Measurements from ENCODE around the gene KIAA1755.

KIAA1755 gene

DNA sequence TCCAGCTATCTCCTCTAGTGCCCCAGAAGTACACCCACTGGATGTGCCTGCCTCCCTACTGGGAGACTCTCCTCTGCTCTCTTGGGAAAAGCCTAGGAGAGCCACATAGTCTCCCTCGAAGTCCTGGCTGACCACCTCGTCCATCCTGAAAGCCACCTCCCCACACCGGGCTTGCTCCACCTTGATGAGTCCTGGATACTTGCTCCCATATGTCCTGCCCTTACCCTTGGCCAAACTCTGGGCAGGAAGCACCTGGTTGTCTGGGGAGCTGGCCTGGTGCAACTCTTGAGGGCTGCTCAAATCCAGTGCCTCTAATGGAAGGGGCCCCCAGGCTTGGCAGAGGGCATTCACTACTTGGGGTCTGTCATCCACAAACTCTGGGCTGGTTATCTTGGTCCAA is 19.3 kb downstream of the KIAA1755 start:
- no peak for DNase-seq (ENCODE audit: low read depth, low spot score)

DNA sequence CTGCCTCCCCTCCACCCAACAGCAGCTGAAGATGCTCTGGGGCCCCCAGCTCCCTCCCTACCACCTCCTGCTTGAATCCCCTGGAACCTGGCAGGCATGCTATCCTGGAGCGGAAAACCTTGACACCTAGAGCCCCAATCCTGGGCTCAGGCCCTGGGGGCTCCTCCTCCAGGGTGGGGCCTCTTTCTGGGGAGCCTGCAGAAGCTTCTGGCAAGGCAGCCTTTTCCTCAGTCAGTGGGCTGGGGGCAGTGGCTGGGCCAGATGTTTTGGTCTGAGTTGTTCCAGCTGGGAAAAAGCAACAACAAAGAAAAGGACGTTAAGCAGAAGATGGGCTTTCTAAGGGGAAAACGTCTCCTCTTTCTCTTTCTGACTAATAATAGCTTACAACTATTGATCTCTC is 21.1 kb downstream of the KIAA1755 start:
- no peak for DNase-seq (ENCODE audit: low read depth, low spot score)

DNA sequence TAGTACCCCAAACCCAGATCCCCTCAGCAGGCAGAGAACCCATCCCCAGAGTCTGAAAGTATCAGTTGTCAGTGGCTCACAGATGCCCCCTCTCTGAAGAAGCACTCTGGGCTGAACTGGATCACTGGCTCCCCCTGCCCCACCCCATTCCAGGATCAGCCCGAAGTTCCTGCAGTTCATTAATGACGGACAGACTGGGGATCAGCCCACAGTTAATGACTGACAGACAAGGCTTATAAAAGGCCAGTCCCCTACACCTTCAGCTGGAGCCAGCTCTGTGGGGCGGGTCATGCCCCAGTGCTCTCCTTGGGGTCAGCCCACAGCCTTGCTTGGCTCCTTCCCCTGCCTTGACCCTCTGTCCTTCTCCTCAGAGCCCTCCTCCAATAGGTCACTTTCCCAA is 21.7 kb downstream of the KIAA1755 start:
- no peak for DNase-seq (ENCODE audit: low read depth, low spot score)

DNA sequence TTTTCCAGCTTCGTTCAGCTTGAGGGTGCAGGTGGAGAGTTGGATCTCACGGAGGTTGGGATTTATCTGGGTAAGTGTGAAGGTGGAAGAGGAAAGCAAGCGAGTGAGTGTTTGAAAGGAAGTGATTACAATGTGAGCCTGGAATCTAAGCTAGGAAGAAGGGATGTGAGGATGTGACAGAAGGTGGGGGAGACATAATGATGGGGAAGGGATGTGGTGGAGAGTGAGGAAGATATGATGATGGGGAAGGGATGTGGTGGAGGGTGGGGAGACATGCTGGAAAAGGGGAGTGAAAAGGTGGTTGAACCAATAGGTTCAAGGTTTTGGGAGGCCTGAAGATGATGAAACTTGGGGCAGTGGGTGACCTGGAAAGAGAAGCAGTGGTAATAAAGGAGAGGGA is 23.2 kb downstream of the KIAA1755 start:
- DNase-seq (ENCODE audit: low read depth, low spot score): no peak

DNA sequence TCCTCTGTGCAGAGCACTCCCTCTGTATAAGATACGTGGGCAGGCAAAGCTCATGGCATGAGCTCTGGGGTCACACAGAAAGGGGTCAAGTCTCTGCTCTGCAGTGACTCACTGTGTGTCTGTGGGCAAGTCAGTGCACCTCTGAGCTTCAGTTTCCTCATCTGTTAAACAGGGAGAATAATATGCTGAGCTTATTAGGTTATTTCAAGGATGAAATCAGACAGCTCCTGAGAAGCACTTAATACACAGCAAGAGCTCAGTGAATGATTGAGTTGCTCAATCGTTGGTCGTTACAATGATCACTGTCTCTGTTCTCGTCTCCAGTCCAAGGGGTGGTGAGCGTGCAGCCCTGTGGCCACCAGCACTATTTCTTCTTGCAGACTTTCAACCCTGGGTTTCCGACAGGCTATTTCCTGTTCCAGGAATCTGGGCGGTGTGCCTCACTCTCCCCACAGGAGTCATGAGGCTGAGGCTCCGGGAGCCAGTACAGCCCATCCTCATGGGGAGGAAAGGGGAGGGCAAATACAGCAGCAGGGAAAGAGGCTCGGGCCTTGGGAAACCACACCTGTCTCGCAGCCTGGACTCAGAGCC is 28.9 kb downstream of the KIAA1755 start:
- no peak for DNase-seq (ENCODE audit: low read depth, low spot score)

DNA sequence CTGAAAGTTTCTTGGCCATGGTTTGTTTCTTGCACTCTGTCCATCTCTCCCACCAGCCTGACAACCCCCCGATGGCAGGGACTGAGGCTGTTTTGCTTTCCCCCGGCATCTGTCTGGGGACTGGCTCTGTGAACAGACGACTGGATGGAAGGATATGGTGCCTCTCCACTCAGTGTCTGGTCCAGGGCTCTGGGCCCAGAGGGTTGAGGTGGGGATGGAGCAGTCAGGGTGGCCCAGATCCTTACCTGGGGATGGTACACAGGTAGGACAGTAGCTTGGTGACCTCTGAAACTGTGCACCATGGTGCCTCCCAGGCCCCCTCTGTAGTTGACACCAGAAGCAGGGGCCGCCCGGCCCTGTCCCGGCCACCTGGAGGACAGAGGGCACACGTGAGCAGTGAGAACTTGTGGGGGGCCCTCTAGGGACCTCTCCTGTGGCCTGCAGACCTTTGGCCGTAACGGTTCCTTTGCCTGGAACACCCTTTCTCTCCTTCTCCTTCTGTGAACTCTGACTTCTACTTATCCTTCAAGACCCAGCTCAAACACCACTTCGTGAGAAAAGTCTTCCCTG is 29.5 kb downstream of the KIAA1755 start:
- no peak for DNase-seq (ENCODE audit: low read depth, low spot score)

DNA sequence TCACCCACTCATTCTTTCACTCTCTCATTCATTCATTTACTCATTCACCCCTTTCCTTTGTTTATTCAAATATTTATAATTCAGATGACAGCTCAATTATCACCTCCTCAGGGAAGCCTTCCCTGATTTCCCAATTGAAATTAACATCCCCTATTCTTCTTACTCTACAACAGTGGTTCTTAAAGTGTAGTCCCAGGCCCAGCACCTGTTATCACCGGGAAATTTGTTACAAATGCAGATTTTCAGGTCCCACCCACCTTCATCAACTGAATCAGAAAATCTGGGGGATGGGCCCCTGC is 30.3 kb downstream of the KIAA1755 start:
- no peak for DNase-seq (ENCODE audit: low read depth, low spot score)

DNA sequence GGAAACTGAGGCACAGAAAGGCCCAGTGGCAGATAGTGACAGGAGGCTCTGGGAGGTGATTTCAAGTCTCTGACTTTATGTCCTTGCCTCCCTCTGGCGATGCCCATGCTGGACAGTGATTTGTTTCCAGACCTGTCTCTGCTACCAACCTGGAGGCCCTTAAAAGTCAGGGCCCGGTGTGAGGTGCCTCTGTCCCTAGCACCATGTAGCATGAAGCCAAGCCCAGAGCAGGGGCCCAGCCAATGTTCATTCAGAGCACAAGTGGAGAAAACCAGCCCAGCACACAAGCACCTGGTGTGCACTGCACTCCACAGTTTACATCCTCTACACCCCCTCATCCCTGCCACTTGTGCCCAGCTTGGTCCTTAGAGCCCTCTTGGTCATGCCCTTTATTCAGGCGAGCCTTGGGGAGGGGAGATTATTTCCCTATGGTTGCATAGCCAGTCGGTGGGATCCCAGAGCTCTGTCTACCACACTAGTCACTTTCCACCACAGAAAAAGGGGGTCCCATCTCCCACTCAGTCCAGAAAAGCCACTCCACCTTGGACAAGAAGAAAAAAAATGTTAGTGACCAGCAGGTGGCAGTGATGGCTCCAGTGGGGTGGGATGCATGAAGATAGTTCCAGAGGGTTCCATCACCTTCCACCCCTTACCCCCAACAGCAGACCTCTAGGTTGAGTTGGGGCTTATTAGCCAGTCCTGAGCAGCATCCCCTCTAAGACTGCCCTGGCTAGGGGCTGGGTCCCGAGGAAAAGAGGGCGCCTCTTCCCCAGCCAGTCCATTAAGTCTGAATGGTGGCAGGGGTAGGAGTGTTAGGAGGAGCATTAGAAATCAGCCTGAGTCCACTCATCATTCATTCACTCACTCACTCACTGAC is 30.9 kb downstream of the KIAA1755 start:
- DNase-seq (ENCODE audit: low read depth, low spot score): no peak

DNA sequence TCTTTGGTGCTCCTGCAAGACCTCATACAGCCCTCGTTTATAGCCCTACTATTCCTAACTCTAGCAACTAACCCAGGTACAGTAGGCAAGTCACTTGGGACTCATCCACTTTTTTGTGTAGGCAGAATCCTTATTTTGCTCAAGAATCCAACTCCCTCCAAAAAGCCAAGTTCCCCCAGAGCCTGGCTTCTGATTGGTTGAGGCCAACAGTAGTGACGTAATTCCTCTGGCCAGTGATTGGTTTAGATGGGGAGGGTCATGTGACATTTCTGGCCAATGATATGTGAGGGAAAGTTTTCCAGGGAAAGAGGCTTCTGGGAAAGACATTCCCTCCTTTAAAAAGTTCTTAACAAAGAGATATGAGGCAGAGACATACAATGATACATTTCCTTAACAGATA is 32.1 kb downstream of the KIAA1755 start:
- DNase-seq (ENCODE audit: low read depth, low spot score): no peak

DNA sequence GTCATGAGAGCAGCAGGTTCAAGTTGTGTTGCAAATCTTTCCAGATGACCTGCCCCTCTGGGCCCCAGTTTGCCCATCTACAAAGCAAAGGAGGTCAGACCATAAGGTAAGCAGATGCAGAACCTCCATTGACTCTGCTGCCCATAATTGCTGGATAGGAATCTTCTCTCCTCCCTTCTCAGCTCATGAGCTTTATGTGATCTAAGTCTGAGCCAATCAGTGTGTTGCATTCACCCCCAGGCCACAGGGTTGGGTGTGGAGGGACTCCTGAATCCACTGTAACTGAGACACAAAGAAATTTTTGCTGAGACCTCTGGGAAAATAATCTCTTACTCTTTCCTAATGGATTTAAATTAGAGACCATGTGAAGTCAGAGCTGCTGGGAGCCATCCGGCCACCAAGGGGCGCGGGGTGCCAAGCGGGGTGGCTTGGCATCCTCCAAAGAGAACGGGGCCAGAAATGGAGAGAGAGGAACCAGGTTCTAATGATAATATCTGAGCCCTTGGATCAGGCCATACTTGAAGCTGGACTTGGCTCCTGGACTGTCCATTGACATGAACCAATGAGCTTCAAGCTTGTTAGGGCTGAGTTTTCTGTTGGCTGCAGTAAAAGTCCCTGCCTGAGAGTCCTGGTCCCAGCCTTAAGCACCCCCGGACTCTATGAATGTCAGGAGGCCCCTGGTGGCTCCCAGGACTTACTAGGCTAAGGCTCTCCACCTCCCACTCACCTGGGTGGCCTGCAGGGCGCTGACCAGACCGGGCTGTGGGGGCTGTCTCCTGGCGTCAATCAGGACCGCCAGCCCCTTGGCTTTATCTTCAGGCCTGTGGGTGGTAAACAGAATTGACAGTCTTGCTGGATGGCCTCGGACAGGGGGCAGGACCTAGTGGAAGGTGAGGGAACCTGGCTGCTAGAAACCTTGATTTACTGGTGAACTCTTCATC is 32.8 kb downstream of the KIAA1755 start:
- DNase-seq (ENCODE audit: low read depth, low spot score): no peak

DNA sequence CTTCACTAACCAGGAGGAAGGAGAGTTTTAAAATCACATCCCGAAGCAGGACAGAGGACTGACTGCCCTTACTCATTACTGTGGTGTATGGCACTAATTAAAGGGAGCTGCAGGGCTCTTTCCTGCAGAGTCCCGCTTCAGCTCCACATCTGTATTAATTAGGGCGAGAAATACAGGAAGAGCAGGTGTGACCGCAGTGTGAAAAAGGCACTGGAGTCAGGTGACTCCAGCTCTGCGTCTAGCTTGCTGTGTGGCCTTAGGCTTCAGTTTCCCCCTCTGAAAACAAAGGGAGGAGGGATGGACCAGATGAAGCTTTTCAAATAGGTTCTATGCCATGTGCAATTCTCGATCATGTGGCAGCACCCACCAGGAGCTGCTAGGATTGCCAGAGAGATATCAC is 34.0 kb downstream of the KIAA1755 start:
- DNase-seq (ENCODE audit: low read depth, low spot score): no peak

DNA sequence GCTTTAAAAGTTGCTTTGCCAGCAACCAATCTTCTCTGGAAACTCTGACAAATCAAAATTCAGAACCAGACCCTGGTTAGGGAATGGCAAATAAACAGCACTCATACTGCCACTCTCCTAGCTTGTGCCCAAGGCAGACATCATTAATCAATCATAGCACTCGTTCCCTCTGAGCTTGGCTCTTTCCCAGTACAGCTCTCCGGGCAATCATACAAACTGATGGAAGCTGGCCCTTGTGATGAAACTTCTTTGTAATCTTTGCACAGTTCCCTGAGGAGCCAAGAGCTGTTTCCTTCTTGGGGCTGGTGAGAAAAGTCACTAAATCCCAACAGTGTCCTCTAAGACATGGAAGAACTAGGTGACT is 34.7 kb downstream of the KIAA1755 start:
- no peak for DNase-seq (ENCODE audit: low read depth, low spot score)

DNA sequence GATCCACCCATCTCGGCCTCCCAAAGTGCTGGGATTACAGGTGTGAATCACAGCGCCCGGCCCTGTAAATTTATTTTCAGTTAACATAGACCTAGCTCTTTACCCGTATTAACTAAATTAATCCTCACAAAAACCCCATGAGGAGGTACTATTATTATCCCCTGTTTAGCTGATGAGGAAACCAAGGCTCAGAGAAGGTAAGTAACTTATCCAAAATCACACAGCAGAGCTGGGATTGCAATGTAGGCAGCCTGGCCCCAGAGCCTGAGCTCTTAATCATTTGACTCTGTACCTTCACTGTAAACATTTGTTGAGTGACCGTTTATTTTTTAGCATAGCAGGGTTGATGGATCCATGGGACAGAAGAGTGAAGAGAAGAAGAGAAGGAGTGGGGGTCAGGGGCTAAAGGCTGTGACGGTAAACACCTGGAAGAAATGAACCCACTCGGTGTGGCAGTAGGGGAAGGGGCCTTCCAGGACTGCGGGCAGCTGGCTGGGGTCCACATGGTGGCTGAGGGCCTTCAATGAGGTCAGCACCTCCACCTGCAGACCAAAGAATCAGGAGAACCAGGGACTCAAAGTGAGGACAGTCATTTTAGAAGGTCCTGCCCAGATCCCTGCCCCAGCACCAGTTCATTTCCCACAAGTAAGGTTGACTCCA is 35.2 kb downstream of the KIAA1755 start:
- no peak for DNase-seq (ENCODE audit: low read depth, low spot score)

DNA sequence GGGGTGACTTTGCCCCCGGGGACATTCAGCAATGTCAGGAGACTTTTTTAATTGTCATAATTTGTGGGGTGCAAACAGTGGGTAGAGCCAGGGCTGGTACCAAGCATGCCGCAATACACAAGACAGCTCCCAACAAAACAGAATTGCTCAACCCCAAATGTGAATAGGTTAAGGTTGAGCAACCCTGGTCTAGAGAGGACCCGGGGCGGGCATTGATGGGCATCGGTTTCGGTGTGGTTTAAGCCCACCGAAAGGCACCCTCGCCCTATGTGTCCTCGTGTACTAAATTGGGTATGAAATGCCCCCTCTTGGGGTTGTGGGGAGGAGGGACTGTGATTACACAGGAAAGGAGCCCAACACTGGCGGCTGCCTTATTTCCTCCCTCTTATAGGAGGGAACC is 36.0 kb downstream of the KIAA1755 start:
- no peak for DNase-seq (ENCODE audit: low read depth, low spot score)

DNA sequence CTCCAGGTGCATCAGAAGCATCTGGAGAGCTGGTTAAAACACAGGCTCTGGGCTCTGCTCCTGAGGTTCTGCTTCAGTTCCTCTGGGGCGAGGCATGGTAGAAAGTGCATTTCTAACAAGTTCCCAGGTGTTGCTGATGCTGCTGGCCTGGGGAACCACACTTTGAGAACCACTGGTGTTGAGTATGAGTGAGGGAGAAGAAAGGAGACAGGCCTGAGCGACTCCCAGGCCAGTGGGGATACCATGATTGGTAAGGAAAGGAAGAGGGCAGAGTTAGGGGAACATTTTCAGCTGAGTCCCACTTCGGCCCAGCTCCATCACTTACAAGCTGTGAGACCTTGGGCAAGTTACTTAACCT is 36.8 kb downstream of the KIAA1755 start:
- no peak for DNase-seq (ENCODE audit: low read depth, low spot score)

DNA sequence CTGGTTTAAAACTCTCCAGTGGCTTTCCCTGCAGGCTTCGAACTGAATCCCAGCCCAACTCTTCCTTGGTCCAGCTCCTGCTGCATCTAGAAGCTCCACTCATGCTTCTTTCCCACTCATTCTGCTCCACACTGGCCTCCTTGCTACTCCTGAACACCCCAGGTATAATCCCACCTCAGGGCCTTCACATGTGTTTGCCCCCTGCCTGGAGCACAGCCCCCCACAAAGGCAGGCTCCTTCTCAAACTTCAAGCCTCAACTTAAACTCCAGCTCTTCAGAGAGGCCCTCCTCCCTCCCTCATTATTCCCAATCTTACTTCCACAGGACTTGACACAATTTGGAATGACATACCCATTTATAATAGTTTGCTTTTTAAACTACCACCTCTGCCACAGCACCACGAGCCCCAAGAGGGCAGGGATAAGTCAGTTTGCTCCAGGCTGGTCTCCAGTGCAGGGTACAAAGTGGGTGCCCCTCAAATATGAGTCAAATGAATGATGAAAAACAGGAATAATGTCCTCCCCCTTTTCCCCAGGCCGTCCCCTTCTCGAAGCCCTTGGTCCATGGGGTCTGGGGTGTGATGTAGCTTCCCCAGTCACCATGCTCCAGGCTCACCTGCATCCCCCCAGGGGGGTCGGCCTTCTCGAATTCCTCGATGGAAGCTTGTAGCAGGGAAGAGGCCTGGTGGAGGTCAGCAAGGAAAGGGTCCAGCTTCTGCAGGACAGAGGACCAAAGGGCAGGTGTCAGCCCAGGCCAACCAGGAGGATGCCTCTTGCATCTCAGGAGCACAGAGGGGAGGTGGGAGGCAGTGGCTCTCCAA is 37.4 kb downstream of the KIAA1755 start:
- no peak for DNase-seq (ENCODE audit: low read depth, low spot score)

DNA sequence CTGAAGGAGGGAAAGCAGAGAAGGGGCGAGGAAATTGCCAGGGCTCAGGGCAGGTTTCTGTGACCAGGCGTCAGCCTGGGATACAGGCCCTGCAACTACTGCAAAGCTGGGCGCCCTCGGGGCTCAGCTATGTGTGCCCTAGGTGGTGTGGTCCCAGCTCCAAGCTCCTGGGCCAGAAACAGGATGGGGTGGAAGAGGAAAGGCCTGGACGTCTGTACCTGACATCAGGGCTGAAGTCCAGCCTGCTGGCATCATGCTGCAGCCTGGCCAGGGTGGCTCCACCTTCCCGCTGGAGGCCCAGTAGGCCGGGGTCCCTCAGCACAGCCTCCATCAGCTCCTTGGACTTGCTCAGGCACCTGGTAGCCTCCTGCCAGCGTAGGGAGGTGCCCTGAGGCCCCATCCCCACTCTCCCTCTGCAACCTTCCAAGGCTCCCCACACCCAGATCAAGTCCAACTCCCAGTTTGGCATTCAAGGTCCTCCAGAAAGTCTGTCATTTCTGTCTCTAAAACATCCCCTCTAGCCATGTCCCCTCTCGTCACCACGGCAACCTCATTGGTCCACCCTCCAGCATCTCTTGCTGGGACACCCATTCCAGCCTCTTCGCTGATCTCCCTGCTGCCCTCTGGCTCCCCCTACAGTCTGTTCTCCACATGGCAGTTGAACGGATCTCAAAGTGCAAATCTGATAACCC is 38.2 kb downstream of the KIAA1755 start:
- DNase-seq (ENCODE audit: low read depth, low spot score): no peak

DNA sequence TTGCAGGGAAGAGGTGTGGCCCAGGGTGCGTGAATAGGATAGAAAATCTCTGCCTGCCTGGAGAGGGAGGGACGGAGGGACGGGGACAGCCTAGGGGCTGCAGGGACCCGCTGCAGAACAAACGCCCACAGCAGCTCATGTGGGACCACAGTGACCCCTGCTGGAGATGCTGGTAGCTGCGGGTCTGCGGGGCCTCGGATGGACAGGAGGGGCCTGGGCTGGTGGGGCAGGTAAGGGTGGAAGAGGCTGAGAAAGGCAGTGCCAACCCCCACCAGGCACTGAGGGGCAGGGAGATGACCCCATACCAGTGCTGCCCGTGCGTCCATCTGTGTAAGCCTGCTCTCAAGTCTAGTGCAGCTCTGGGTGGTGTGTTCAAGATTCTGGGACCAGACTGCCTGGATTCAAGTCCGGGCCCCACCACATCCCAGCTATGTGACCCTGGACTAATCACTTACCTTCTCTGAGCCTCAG is 39.4 kb downstream of the KIAA1755 start:
- no peak for DNase-seq (ENCODE audit: low read depth, low spot score)

DNA sequence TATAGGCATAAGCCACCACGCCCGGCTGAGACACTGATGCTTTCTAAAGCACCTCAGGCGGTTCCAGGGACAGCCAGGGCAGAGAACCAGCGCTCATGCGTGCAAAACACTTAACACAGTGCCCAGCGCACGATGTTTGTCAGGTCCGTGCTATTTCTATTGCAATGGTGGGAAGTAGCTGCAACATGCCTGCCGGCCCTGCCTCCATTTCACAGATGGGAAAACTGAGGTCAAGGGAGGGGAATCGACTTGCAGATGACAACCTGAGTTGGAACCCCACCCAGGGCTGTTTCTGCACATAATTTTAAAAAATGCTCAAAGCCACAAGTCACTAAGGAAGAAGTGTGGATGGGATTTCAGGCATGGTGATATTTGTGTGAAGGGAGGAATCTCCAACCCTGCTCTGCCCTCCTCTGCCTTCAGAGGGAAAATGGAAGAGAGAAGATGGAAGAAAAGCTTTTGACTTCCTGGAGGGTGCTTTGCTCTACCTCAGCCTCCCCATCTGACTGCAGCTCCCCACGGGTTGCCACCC is 39.9 kb downstream of the KIAA1755 start:
- DNase-seq (ENCODE audit: low read depth, low spot score): no peak

Data from smooth muscle cell of the brain vasculature (primary cell).